ENCODE measurements around the gene VPS35L. TPM values are rescaled to one million over a fixed set of nuclear protein-coding genes. Genes with fewer than 3 reads are reported as not detected.

Gene VPS35L
- polyA plus RNA-seq, 1 experiment = 83.2 TPM

DNA sequence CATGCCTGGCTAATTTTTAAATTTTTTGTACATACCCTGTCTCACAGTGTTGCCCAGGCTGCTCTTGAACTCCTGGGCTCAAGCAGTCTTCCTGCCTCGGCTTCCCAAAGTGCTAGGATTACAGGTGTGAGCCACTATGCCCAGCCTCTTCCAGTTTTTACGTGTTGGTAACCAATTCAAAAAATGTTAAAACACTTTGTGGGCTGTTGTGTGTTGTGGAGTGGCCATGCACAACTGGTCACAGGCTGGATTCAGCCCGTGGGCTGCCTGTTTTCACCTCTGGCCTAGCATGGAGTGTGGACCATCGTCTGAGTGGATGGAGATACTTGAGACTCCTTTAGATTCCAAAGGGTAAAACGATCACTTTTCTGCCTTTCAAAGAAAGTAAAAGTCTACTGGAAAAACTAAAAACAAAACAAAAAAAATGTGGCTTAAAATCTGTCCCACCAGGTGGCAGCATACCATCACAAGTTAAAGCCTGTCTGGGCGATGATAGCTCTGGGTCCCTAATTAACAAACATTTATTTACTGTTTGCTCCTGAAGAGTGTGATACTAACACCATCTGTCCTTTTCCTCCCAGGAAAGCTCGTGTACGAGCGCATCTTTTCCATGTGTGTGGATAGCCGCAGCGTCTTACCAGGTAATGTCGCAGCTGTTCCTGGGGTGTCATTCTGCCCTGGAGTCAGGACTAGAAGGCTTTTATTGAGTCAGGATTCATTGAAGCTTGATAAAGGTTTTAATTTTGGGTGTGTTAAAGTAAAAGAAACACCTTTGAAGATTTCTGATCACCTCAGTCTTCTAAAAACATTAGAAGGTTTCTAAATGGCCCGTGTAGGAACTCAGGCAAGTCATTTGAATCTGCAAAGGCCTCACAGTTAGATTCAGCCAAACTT is 45.8 kb downstream of the VPS35L start:
- no peak for DNase-seq (ENCODE audit: low read depth)
- Histone ChIP-seq H3K27me3 (ENCODE audit: control insufficient read depth, insufficient read depth, low read length) (no peaks in the 10 kb centered on the region), H3K4me3 (ENCODE audit: low read depth, low read length) (no peak overlapping the region), H3K36me3 (ENCODE audit: control insufficient read depth, insufficient read depth, low read length) (peaks cover 9% of the 10 kb centered on the region; the same call in 1 of the 2 replicates)
- ChIA-PET POLR2A (interaction anchor here (0.6 kb wide), 1 partner anchor 278 kb away, joined by 4 read pairs; no protein-coding TSS in a partner anchor), CTCF (interaction anchor here (0.6 to 13.6 kb wide), 19 partner anchors 10 to 306 kb away, joined by 3 to 178 read pairs (median 4); partner anchors contain the start of genes GPRC5B and VPS35L)
- TF ChIP-seq, protein P1, sequence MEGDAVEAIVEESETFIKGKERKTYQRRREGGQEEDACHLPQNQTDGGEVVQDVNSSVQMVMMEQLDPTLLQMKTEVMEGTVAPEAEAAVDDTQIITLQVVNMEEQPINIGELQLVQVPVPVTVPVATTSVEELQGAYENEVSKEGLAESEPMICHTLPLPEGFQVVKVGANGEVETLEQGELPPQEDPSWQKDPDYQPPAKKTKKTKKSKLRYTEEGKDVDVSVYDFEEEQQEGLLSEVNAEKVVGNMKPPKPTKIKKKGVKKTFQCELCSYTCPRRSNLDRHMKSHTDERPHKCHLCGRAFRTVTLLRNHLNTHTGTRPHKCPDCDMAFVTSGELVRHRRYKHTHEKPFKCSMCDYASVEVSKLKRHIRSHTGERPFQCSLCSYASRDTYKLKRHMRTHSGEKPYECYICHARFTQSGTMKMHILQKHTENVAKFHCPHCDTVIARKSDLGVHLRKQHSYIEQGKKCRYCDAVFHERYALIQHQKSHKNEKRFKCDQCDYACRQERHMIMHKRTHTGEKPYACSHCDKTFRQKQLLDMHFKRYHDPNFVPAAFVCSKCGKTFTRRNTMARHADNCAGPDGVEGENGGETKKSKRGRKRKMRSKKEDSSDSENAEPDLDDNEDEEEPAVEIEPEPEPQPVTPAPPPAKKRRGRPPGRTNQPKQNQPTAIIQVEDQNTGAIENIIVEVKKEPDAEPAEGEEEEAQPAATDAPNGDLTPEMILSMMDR (IDR thresholded peaks at IDR 0.05; ENCODE audit: insufficient read depth, low read depth, low read length) = peak; percentile 57

DNA sequence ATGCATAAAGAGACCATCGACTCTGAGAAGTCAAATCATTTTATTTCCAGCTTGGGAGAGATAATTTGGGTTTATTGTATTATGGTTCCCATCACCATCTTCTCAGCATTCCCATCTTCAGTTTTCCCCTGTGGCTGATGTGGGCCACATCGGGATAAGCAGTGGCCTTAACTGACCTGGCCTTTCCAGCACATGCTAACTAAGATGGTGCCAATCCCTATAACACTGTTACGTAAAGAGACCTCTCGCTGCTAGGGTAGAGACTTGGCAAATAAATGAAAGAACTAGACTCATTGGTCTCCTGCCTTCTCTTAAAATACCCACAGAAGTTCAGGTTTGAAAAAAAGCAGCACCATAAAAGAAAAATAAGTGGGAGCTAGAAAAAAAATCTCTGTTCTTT is 49.4 kb downstream of the VPS35L start:
- Histone ChIP-seq H3K27me3 (ENCODE audit: control insufficient read depth, insufficient read depth, low read length) (no peaks in the 10 kb centered on the region), H3K36me3 (ENCODE audit: control insufficient read depth, insufficient read depth, low read length) (peaks cover 6% of the 10 kb centered on the region), H3K4me3 (ENCODE audit: low read depth, low read length) (no peak overlapping the region)
- POLR2A ChIA-PET = interaction anchor here (0.6 kb wide), 1 partner anchor 14 kb away, joined by 3 read pairs; no protein-coding TSS in a partner anchor
- TF ChIP-seq, protein P1 (IDR thresholded peaks at IDR 0.05; ENCODE audit: insufficient read depth, low read depth, low read length) = no peak
- no peak for DNase-seq (ENCODE audit: low read depth)
- CTCF ChIA-PET = interaction anchor here (0.9 to 13.6 kb wide), 4 partner anchors 18 to 294 kb away, joined by 3 to 178 read pairs (median 4); partner anchors contain the start of gene GPRC5B

DNA sequence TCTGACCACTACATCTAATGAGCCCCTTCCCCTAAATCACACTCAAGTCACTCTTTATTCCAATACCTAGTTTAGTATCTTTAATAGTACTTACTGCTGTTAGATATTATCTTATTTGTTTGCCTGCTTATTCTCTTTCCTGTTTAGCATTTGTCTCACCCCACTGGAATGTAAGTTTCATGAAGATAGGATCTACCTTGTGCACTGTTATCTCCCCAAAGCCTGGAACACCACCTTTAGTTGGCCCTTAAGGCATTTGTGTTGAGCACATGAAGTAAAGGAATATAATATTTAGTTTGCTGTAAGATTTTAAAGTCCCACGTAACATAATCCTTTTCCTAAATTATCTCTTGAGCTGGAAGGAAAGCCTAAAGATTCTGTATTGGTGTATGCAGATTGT is 50.2 kb downstream of the VPS35L start:
- TF ChIP-seq, protein P1 (IDR thresholded peaks at IDR 0.05; ENCODE audit: insufficient read depth, low read depth, low read length) = no peak
- Histone ChIP-seq H3K27me3 (ENCODE audit: control insufficient read depth, insufficient read depth, low read length) (no peaks in the 10 kb centered on the region), H3K4me3 (ENCODE audit: low read depth, low read length) (no peak overlapping the region), H3K36me3 (ENCODE audit: control insufficient read depth, insufficient read depth, low read length) (peaks cover 5% of the 10 kb centered on the region)
- DNase-seq (ENCODE audit: low read depth) = no peak
- ChIA-PET POLR2A (no interaction called here), CTCF (interaction anchor here (0.9 to 13.6 kb wide), 3 partner anchors 19 to 293 kb away, joined by 3 to 178 read pairs (median 4); partner anchors contain the start of gene GPRC5B)

DNA sequence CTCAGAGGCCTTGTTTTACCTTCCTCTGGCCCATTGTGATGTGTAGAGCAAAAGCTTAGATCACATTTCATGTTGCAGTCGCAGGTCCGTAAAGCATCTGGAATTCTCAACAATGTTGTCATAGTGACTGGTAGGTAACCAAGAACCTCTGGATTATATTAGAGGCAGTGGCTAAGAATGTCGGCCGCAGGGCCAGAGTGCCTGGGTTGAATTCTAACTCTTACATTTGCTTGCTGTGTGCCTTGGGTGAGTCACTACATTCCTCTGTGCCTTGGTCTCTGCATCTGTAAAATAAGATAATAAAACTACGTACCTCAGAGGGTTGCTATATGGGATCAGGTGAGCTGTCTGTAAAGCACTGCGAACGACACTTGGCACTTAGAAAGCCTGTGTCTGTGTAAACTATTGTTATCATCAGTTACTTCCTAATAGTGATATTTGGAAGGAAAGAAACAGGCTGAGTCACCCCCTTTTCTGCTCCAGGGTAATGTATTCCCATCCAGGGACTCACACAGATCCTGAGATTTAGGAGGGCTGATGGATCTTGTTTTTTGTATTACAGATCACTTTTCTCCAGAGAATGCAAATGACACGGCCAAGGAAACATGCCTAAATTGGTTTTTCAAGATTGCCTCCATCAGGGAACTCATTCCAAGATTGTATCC is 52.2 kb downstream of the VPS35L start:
- CTCF ChIA-PET = interaction anchor here (0.6 to 13.6 kb wide), 6 partner anchors 9 to 278 kb away, joined by 3 to 178 read pairs (median 3); partner anchors contain the start of gene GPRC5B
- no peaks in the 10 kb centered on the region for H3K27me3 ChIP-seq (ENCODE audit: control insufficient read depth, insufficient read depth, low read length)

More for the DNA sequence above, 52.2 kb downstream of the VPS35L start:
- DNase-seq (ENCODE audit: low read depth) = peak; percentile 80
- TF ChIP-seq, protein P1 (IDR thresholded peaks at IDR 0.05; ENCODE audit: insufficient read depth, low read depth, low read length) = no peak
- peaks cover 6% of the 10 kb centered on the region for H3K36me3 ChIP-seq (ENCODE audit: control insufficient read depth, insufficient read depth, low read length)
- H3K4me3 ChIP-seq (ENCODE audit: low read depth, low read length) = no peak overlapping the region
- POLR2A ChIA-PET = no interaction called here
